ENCODE data around the gene PSD2. TPM values are rescaled to one million over a fixed set of nuclear protein-coding genes. Genes with fewer than 3 reads are reported as not detected.

The PSD2 gene
- total and polyA plus RNA-seq, 2 experiments from 2014 or later: 0.08 to 0.10 TPM

GRCh38 chr5:139763280-139763929 lies 32.2 kb upstream of the PSD2 start (continued):
- TF ChIP-seq REST (IDR thresholded peaks at IDR 0.05; ENCODE audit: unreplicated experiment): no peak
- no peak for TF ChIP-seq CREB1 (CRISPR knock-in tag; IDR thresholded peaks at IDR 0.05; ENCODE audit: low read depth)
- TF ChIP-seq ZNF114 (CRISPR knock-in tag; IDR thresholded peaks at IDR 0.05): no peak
- TF ChIP-seq CTCF (conservative IDR thresholded peaks at IDR 0.05; ENCODE audit: low read depth in 2 of 2): no peak
- TF ChIP-seq NANOG (IDR thresholded peaks at IDR 0.05; ENCODE audit: borderline replicate concordance): no peak

- Histone ChIP-seq H3K9me2 (ENCODE audit: insufficient read depth) (no peaks in the 10 kb centered on the region), H4K20me1 (replicated peaks; ENCODE audit: insufficient read depth) (no peaks in the 10 kb centered on the region; the same call in 1 of the 2 replicates), H3K4me3 (peak overlapping the region; percentile 55), H3F3A (replicated peaks; ENCODE audit: low read depth) (no peaks in the 10 kb centered on the region), H3K36me3 (ENCODE audit: insufficient read depth) (no peaks in the 10 kb centered on the region), H3K4me1 (ENCODE audit: insufficient read depth) (peaks cover 15% of the 10 kb centered on the region; the same call in 1 of the 2 replicates), H3K79me2 (replicated peaks; ENCODE audit: insufficient read depth) (no peaks in the 10 kb centered on the region), H3K27ac (ENCODE audit: low read depth) (no peak overlapping the region), H3K27me3 (ENCODE audit: insufficient read depth) (peaks cover 51% of the 10 kb centered on the region), H2AFZ (no peak overlapping the region; the same call in 1 of the 2 replicates), H3K4me2 (peak overlapping the region; percentile 84)
- Mint-ChIP-seq H3K27me3 (ENCODE audit: insufficient read depth, low read depth, poor library complexity) (peaks cover 50% of the 10 kb centered on the region), H3K4me3 (peak overlapping the region; percentile 44; the same call in 2 of the 3 replicates), H3K27ac (no peak overlapping the region), H3K4me1 (peaks cover 54% of the 10 kb centered on the region), H3K36me3 (ENCODE audit: low read depth) (no peaks in the 10 kb centered on the region; the same call in 2 of the 3 replicates), H3K9me3 (no peaks in the 10 kb centered on the region)
- DNase-seq (ENCODE audit: low spot score) (peak; percentile 86), ATAC-seq (peak; percentile 46)
- TF ChIP-seq POLR2AphosphoS5 (IDR thresholded peaks at IDR 0.05; ENCODE audit: low read depth) (no peak), ZNF331 (CRISPR knock-in tag; IDR thresholded peaks at IDR 0.05; ENCODE audit: low read depth) (no peak), ZNF114 (CRISPR knock-in tag; IDR thresholded peaks at IDR 0.05) (no peak), EZH2phosphoT487 (IDR thresholded peaks at IDR 0.05; ENCODE audit: unreplicated experiment) (no peak), CTCF (conservative IDR thresholded peaks at IDR 0.05; ENCODE audit: low read depth in 2 of 2) (0 out of 4 replicates have a peak, but pooled peaks of 1 of the 2 experiments have one; percentile 5), REST (IDR thresholded peaks at IDR 0.05; ENCODE audit: unreplicated experiment) (no peak), NANOG (IDR thresholded peaks at IDR 0.05; ENCODE audit: borderline replicate concordance) (no peak)
Measured at GRCh38 chr5:139763930-139764791, 31.4 kb upstream of the PSD2 start.
